K562 (cell line): ENCODE data around the gene NCAPD2. TPM values are rescaled to one million over a fixed set of nuclear protein-coding genes. Genes with fewer than 3 reads are reported as not detected.

Source experiments
- BHLHE40 ChIP-seq: IDR thresholded peaks from 2 replicates; pipeline ENCODE4 v1.6.1; 2011; ENCODE audit warnings: low read length, improper control_type of control experiment
- CREM ChIP-seq: IDR thresholded peaks from 2 replicates; pipeline ENCODE4 v1.6.1; 2014; ENCODE audit warnings: antibody characterized with exemption, low read depth
- DPF2 ChIP-seq: fragments of 450-650 bp; IDR thresholded peaks from 2 replicates; pipeline ENCODE4 v1.6.1; 2016
- ELF4 ChIP-seq: fragments of 450-650 bp; formaldehyde crosslinking; IDR thresholded peaks from 2 replicates; pipeline ENCODE4 v1.4.0; 2022; ENCODE audit warnings: missing genetic modification characterization
- NFYB ChIP-seq: IDR thresholded peaks from 2 replicates; pipeline ENCODE4 v1.6.1; 2011; ENCODE audit warnings: mild to moderate bottlenecking, moderate library complexity; ENCODE audit not compliant: insufficient read length; ENCODE audit errors: extremely low read depth
- RAD21 ChIP-seq, 2 experiments: fragments of 250-450 bp in 1 of 2; fragments of 450-650 bp in 1 of 2; sonication (Bioruptor Pico) in 1 of 2; formaldehyde crosslinking in 1 of 2; IDR thresholded peaks in 1 of 2; conservative IDR thresholded peaks in 1 of 2; 2 replicates each; pipeline versions ENCODE4 v1.4.0 to v1.8.0; 2020 to 2022; ENCODE audit warnings: mild to moderate bottlenecking in 2 of 2, moderate library complexity in 1 of 2
- RB1 ChIP-seq: fragments of 450-650 bp; IDR thresholded peaks from 2 replicates; pipeline ENCODE4 v1.6.1; 2017; ENCODE audit warnings: low read depth, mild to moderate bottlenecking
- RCOR1 ChIP-seq, 2 experiments: IDR thresholded peaks; 2 replicates each; pipeline ENCODE4 v1.6.1; 2012; ENCODE audit warnings: low read depth in 2 of 2, low read length in 2 of 2, borderline replicate concordance in 1 of 2, improper control_type of control experiment in 1 of 2
- SMC3 ChIP-seq: conservative IDR thresholded peaks from 2 replicates; pipeline ENCODE4 v1.6.1; 2011; ENCODE audit warnings: low read depth, low read length, improper control_type of control experiment; ENCODE audit not compliant: insufficient read depth
- polyA plus RNA-seq, 8 experiments: library from polyadenylated mRNA; depleted of rRNA in 4 of 8; stranded (reverse) in 5 of 8; unstranded in 3 of 8; fragments of >200 nt; fragmentation: Nextera tagmentation in 2 of 8; fragmentation: Illumina TruSeq in 1 of 8; extraction: Ambion mirVana in 2 of 8; extraction: Trizol in 1 of 8; gene quantifications; 2 replicates each; pipeline versions ENCODE4 v1.2.1 to v1.2.3, GENCODE V29; 2011 to 2014; ENCODE audit warnings: inconsistent platforms in 1 of 8, missing spikeins in 1 of 8
- total RNA-seq, 7 experiments: library from RNA; depleted of rRNA in 6 of 7; stranded (reverse); fragments of >200 nt in 6 of 7; fragmentation: Illumina TruSeq in 2 of 7; extraction: Trizol in 2 of 7; gene quantifications; 2 replicates each; pipeline versions ENCODE4 v1.2.1 to v1.2.3, GENCODE V29; 2011 to 2021; ENCODE audit warnings: low replicate concordance in 1 of 7
- TF ChIP-seq, protein P1 (sequence below): sonication (generic); formaldehyde crosslinking; IDR thresholded peaks from 2 replicates; pipeline ENCODE4 v1.8.1; 2023; ENCODE audit warnings: mild to moderate bottlenecking, missing genetic modification reagents
- TF ChIP-seq, protein P2 (sequence below), 2 experiments: IDR thresholded peaks in 1 of 2; conservative IDR thresholded peaks in 1 of 2; 2 replicates each; pipeline ENCODE4 v1.6.1; 2016; ENCODE audit warnings: low read depth in 2 of 2, mild to moderate bottlenecking in 1 of 2, missing compliant biosample characterization in 1 of 2, missing genetic modification characterization in 1 of 2, moderate library complexity in 1 of 2
- TF ChIP-seq, protein P3 (sequence below), 2 experiments: fragments of 450-650 bp; formaldehyde crosslinking in 1 of 2; IDR thresholded peaks; 2 replicates each; pipeline versions ENCODE4 v1.4.0 to v1.6.1; 2014 to 2020; ENCODE audit warnings: mild to moderate bottlenecking in 2 of 2, borderline replicate concordance in 1 of 2, low read depth in 1 of 2

The NCAPD2 gene
- total and polyA plus RNA-seq, 9 of the 15 experiments (the other 6 are each of a cell fraction or from before 2014, with no cell fraction given) = 16.9 to 93.7 (median 68.3) TPM

DNA sequence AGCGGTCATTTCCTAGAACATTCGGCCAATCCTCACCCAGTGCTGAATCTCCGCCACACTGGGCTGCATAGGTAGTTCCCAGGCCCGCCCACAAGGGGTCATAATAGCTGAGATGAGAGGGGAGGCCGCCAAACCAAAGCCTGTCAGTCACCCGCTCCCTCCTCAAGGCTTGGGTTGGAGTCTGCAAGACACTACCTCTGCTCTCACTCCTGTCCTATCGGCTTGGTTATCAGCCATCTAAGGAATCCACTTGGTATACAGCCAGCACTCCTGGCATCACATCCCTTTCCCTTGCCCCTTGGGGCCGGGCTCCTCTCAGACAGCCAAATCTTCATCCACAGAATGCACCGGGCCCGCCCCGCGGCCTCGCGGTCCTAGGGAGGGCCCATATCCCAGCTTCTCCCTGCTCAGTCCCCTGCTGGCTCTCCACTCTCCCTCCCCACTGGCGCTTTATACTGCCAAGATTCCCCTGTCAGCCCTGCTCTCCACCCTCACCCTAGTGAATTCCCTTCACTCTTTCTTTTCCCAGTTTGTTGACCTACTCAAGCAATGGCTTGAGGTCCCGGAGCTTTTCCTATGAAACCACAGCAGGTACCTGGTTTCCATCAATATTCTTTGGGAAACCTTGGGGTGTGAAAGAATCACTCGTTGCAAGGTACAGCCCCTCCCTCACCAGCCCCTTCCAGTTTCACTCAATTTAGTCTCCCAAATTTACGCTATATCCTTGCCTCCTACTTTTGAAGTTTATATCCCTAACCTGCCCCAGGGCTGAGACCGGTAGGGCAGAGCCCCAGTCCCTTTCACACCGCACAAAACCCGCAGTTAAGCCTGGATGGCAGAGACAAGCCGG is 60.5 kb downstream of the NCAPD2 start (continued):
- TF ChIP-seq SMC3 = peak; percentile 44; the same call in 1 of the 2 replicates
- 0 out of 2 replicates have a peak, but pooled peaks have one; percentile 17 for TF ChIP-seq CREM
- peak; percentile 31; the same call in 1 of the 2 replicates for TF ChIP-seq RB1
- peak; percentile 32 for TF ChIP-seq NFYB
- TF ChIP-seq RCOR1 (IDR thresholded peaks at IDR 0.05; ENCODE audit: borderline replicate concordance in 1 of 2, low read depth in 2 of 2, low read length in 2 of 2) = peak in 1 of 2 experiments; percentile 61; a peak in 1 of 4 replicates
- TF ChIP-seq DPF2 = no peak
- TF ChIP-seq, protein P1, sequence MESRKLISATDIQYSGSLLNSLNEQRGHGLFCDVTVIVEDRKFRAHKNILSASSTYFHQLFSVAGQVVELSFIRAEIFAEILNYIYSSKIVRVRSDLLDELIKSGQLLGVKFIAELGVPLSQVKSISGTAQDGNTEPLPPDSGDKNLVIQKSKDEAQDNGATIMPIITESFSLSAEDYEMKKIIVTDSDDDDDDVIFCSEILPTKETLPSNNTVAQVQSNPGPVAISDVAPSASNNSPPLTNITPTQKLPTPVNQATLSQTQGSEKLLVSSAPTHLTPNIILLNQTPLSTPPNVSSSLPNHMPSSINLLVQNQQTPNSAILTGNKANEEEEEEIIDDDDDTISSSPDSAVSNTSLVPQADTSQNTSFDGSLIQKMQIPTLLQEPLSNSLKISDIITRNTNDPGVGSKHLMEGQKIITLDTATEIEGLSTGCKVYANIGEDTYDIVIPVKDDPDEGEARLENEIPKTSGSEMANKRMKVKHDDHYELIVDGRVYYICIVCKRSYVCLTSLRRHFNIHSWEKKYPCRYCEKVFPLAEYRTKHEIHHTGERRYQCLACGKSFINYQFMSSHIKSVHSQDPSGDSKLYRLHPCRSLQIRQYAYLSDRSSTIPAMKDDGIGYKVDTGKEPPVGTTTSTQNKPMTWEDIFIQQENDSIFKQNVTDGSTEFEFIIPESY = peak; percentile 68
- TF ChIP-seq BHLHE40 = no peak
- TF ChIP-seq, protein P2, sequence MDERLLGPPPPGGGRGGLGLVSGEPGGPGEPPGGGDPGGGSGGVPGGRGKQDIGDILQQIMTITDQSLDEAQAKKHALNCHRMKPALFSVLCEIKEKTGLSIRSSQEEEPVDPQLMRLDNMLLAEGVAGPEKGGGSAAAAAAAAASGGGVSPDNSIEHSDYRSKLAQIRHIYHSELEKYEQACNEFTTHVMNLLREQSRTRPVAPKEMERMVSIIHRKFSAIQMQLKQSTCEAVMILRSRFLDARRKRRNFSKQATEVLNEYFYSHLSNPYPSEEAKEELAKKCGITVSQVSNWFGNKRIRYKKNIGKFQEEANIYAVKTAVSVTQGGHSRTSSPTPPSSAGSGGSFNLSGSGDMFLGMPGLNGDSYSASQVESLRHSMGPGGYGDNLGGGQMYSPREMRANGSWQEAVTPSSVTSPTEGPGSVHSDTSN (CRISPR knock-in tag; IDR thresholded peaks at IDR 0.05; ENCODE audit: low read depth) = peak; percentile 70
- TF ChIP-seq, protein P2 (tag; conservative IDR thresholded peaks at IDR 0.05; ENCODE audit: low read depth) = peak; percentile 85
- TF ChIP-seq RAD21 (CRISPR knock-in tag; conservative IDR thresholded peaks at IDR 0.05 in 1 of 2, IDR thresholded peaks at IDR 0.05 in 1 of 2) = peak in 1 of 2 experiments; percentile 61; a peak in 2 of 4 replicates
- TF ChIP-seq ELF4 (CRISPR knock-in tag) = no peak
- TF ChIP-seq, protein P3, sequence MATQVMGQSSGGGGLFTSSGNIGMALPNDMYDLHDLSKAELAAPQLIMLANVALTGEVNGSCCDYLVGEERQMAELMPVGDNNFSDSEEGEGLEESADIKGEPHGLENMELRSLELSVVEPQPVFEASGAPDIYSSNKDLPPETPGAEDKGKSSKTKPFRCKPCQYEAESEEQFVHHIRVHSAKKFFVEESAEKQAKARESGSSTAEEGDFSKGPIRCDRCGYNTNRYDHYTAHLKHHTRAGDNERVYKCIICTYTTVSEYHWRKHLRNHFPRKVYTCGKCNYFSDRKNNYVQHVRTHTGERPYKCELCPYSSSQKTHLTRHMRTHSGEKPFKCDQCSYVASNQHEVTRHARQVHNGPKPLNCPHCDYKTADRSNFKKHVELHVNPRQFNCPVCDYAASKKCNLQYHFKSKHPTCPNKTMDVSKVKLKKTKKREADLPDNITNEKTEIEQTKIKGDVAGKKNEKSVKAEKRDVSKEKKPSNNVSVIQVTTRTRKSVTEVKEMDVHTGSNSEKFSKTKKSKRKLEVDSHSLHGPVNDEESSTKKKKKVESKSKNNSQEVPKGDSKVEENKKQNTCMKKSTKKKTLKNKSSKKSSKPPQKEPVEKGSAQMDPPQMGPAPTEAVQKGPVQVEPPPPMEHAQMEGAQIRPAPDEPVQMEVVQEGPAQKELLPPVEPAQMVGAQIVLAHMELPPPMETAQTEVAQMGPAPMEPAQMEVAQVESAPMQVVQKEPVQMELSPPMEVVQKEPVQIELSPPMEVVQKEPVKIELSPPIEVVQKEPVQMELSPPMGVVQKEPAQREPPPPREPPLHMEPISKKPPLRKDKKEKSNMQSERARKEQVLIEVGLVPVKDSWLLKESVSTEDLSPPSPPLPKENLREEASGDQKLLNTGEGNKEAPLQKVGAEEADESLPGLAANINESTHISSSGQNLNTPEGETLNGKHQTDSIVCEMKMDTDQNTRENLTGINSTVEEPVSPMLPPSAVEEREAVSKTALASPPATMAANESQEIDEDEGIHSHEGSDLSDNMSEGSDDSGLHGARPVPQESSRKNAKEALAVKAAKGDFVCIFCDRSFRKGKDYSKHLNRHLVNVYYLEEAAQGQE (IDR thresholded peaks at IDR 0.05; ENCODE audit: borderline replicate concordance) = peak; percentile 39; the same call in 1 of the 2 replicates
- TF ChIP-seq, protein P3 (CRISPR knock-in tag; IDR thresholded peaks at IDR 0.05; ENCODE audit: low read depth) = no peak
- TF ChIP-seq, all 486 proteins: peak for 16
